ENCODE results near the gene PRKCD. TPM values are rescaled to one million over a fixed set of nuclear protein-coding genes. Genes with fewer than 3 reads are reported as not detected.

The PRKCD gene
- total RNA-seq, 1 donor from 2014 or later, result 16.1 TPM

DNA sequence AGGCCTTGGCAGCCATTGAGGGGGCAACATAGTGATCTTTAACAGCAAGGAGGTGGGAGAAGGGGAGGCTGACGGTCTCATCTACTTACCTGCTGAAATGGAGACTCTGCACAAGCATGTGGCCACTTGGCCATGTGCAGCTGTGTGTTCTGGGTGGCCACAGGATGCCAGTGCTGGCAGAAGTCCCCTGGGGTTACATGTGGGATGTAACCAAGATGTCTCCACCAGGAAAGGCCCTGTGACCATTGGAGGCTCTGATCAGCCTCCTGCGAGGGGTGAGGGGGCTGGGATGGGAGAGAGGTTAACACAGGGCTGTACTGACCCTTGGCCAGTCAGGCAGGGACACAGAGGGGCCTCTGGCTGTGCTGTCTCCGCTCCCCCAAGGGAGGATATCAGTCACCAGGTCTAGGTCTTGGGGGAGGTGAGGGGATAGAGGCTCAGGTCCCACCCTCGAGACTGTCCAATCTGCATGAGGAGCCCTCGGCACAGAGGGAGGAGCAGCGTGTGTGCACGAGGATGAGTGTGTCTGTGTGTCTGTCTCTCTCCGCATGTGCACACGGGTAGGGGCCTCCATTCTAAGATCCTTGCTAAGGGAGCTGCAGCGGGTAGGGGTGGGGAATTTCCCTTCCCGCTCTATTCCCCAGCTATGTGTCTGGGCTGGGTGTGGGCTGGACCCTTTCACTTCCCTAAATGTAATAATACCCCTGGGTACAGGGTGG lies 19.5 kb downstream of the PRKCD start:
- no peak for TF ChIP-seq CTCF (IDR thresholded peaks at IDR 0.05; ENCODE audit: unreplicated experiment)
- no peak for DNase-seq (ENCODE audit: low spot score in 2 of 2, unreplicated experiment in 2 of 2)
- no peaks in the 10 kb centered on the region for H3K4me1 Mint-ChIP-seq
- no peak overlapping the region for H3K4me3 Mint-ChIP-seq
- no peak overlapping the region for H3K27ac Mint-ChIP-seq
- no peaks in the 10 kb centered on the region for H3K9me3 Mint-ChIP-seq
- peaks cover 11% of the 10 kb centered on the region for H3K36me3 Mint-ChIP-seq
- no peaks in the 10 kb centered on the region for H3K27me3 Mint-ChIP-seq (ENCODE audit: low read depth)

- no peak for TF ChIP-seq CTCF (IDR thresholded peaks at IDR 0.05; ENCODE audit: unreplicated experiment)
- H3K4me1 Mint-ChIP-seq, result no peaks in the 10 kb centered on the region
- H3K4me3 Mint-ChIP-seq, result no peak overlapping the region
- no peaks in the 10 kb centered on the region for H3K9me3 Mint-ChIP-seq
- peaks cover 11% of the 10 kb centered on the region for H3K36me3 Mint-ChIP-seq
- H3K27ac Mint-ChIP-seq, result no peak overlapping the region
- H3K27me3 Mint-ChIP-seq (ENCODE audit: low read depth), result no peaks in the 10 kb centered on the region
- DNase-seq (ENCODE audit: low spot score in 2 of 2, unreplicated experiment in 2 of 2), result no peak
Measured at GRCh38 chr3:53181024-53181371, 20.0 kb downstream of the PRKCD start.

DNA sequence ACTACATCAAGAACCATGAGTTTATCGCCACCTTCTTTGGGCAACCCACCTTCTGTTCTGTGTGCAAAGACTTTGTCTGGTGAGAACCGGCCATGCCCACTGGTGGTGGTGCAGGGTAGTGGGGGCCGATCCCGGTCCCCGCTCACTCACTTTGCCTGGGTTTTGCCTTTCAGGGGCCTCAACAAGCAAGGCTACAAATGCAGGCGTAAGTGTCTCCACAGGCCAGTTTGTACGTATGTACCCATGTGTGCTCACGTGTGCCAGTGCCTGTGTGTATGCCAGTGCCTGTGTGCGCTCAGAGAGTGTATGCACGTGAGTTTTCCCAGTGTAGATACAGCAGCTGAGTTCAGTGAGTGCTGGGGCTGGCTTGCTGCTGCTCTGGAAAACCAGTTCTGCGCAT lies 20.5 kb downstream of the PRKCD start:
- TF ChIP-seq CTCF (IDR thresholded peaks at IDR 0.05; ENCODE audit: unreplicated experiment), result no peak
- no peaks in the 10 kb centered on the region for H3K4me1 Mint-ChIP-seq
- H3K9me3 Mint-ChIP-seq, result no peaks in the 10 kb centered on the region
- H3K4me3 Mint-ChIP-seq, result no peak overlapping the region
- no peak overlapping the region for H3K27ac Mint-ChIP-seq
- H3K27me3 Mint-ChIP-seq (ENCODE audit: low read depth), result no peaks in the 10 kb centered on the region
- DNase-seq (ENCODE audit: low spot score in 2 of 2, unreplicated experiment in 2 of 2), result no peak
- H3K36me3 Mint-ChIP-seq, result peaks cover 11% of the 10 kb centered on the region

- no peak for TF ChIP-seq CTCF (IDR thresholded peaks at IDR 0.05; ENCODE audit: unreplicated experiment)
- Mint-ChIP-seq H3K4me1 (no peaks in the 10 kb centered on the region), H3K27me3 (ENCODE audit: low read depth) (no peaks in the 10 kb centered on the region), H3K36me3 (peaks cover 11% of the 10 kb centered on the region), H3K9me3 (no peaks in the 10 kb centered on the region), H3K27ac (no peak overlapping the region), H3K4me3 (no peak overlapping the region)
- DNase-seq (ENCODE audit: low spot score in 2 of 2, unreplicated experiment in 2 of 2), result no peak
Measured at GRCh38 chr3:53182764-53183355, 21.9 kb downstream of the PRKCD start.

DNA sequence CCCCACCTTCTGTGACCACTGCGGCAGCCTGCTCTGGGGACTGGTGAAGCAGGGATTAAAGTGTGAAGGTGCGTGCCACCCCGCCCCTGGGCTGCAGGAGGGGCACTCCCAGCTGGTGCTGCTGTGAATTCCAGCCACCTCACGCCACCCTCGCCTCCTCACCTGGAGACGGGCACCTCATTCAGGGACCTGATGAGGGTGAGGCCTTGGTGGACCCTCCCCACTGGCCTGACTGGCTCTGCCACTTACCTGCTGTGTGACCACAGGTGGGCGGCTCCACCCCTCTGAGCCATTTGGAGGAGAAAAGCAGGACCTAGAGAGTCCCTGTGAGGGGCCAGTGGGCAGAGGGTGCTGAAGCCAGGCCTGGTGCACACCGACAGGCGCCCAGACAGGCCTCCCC lies 22.5 kb downstream of the PRKCD start:
- Mint-ChIP-seq H3K9me3 (no peaks in the 10 kb centered on the region), H3K4me1 (no peaks in the 10 kb centered on the region), H3K27me3 (ENCODE audit: low read depth) (no peaks in the 10 kb centered on the region), H3K36me3 (peaks cover 11% of the 10 kb centered on the region), H3K4me3 (no peak overlapping the region), H3K27ac (no peak overlapping the region)
- no peak for DNase-seq (ENCODE audit: low spot score in 2 of 2, unreplicated experiment in 2 of 2)
- no peak for TF ChIP-seq CTCF (IDR thresholded peaks at IDR 0.05; ENCODE audit: unreplicated experiment)
